ENCODE results near the gene SBF2.
"Not testable (repeated sequence)": the region's sequence is repeated elsewhere in the genome, so short reads cannot be mapped to it uniquely, and the experiment has no call there.

Gene SBF2

DNA sequence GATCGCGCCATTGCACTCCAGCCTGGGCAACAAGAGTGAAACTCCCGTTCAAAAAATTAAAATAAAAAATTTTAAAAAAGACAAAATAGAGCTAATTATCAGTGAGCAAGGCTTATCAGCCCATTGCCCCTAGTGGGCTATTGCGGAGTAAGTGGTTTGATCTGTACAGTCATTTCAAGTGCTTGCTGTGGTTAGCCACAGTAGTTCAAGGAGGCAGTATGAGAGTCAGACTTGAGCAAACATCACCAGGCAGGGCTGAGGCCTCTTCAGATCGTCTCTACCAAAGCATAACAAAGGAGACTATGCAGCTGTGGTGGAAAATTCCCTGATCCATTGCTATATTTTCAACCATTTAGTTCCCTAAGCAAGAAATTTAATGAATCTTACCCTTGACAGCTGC, 4.3 kb upstream of the SBF2 start:
- FAIRE-seq = no peak

- FAIRE-seq = peak; percentile 58
Measured at GRCh38 chr11:10295064-10295901, 1.3 kb upstream of the SBF2 start.

DNA sequence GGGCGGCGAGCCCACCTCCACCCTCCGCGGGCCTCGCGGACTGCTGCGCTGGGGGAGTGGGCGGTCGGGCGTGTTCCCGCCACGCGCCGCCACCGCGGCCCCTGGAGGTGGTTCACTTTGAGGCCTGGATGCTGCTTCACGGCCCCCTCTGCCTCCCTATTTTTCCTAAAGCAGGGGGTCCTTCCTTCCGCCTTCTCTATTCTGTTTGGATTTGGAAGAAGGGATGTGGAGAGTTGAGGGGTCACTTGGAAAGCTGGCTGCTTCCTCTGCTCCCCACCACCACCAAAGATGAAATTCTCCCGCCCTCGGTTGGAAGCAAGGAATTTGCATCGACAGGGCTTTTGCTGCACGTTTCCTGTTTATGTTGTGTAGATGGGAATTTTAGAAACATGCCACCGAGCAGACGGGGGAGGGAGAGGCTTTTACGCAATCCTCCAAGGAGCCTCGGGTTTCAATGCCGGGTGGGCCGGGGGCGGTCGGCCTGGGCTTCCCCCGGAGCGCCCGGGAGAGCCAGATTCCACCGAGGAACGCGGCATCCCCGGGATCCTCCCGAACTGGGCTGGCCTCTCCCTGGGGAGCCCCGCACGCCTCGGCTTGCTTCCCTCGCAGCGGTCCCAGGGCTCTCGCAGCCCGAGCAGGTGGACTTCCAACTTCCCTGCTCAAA, 403 bp upstream of the SBF2 start:
- FAIRE-seq = no peak

- FAIRE-seq = no peak
Measured at GRCh38 chr11:10291801-10292638, 2.0 kb downstream of the SBF2 start.

GRCh38 chr11:10289765-10290380, 4.1 kb downstream of the SBF2 start:
- FAIRE-seq = no peak

- no peak for FAIRE-seq
Measured at GRCh38 chr11:10288881-10289764, 4.9 kb downstream of the SBF2 start.

DNA sequence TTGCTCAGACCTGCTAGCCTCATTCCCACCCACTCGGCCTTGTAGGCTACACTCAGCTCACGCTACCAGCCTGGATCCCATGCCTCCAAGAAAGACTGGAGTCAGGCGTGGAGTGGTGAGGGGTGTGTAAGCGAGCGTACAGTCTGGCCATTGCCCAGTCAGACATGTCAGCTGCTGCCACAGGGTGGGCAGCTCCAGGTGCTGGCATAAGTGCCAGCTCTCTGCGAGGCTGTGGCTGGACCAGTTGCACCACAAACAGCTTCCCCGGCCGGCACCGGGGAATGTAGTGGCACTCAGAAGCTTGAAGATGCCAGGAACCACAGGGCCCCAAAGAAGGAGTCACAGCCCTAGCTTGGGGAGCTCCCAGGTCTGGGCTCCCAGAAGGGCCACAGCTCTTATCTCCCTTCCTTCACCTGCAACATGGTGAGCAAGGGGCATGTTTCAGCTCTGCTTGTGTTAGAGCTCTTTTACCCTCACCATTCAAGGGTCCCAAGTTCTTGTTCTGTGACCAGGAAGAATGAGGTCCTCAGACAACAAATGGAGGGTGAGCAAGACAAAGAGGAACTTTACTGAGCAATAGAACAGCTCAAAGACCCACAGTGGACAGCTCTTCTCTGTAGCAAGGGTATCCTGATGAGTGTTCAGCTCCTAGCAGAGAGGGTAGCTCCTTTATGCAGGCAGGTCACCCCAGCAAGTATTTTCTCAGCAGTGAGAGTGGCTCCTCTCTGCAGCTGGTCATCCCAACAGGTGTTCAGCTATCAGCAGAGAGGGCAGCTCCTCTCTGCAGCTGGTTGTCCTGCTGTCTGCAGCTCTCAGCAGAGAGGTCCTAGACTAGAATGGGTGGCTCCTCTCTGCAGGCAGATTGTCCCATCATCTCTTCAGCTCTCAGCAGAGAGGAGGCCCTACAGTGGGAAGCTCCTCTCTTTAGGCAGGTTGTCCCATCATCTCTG, 6.0 kb downstream of the SBF2 start:
- no peak for FAIRE-seq

GRCh38 chr11:10287140-10287539, 6.9 kb downstream of the SBF2 start:
- FAIRE-seq = no peak

GRCh38 chr11:10285148-10285802, 8.7 kb downstream of the SBF2 start:
- FAIRE-seq = no peak

DNA sequence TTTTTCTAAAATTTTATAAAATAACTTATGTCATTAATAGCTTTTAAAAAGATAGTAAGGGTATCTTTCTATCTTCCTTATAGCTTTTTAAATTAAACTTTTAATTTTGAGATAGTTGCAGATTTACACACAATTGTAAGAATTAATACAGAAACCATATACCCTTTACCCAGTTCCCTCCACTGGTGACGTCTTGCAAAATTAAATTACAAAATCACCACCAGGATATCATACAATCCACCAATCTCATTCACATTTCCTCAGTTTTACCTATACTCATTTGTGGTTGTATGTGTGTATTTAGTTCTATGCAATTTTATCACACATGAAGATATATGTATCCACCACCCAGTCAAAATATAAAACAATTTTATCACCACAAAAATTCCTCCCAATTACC, 10.0 kb downstream of the SBF2 start:
- FAIRE-seq = peak; percentile 71

DNA sequence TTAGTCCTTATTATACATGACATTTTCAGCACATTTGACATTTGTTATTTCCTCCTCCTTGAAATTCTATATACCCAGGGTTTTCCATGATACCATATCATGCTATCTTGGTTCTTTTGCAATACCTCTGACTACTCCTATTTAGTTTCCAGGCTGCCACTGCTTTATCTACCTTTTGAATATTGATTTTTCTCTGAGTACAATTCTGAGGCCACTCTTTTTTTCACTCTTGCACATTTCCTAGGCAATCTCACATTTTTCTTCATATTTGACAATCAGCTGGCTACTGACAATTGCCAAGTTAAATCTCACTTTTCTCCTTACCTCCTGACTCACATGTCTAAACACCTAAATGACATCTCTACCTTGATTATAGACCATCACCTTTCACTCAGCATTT, 11.9 kb downstream of the SBF2 start:
- no peak for FAIRE-seq

- FAIRE-seq = no peak
Measured at GRCh38 chr11:10275714-10276113, 18.3 kb downstream of the SBF2 start.

- FAIRE-seq = no peak
Measured at GRCh38 chr11:10274726-10275125, 19.3 kb downstream of the SBF2 start.

- FAIRE-seq = no peak
Measured at GRCh38 chr11:10273738-10274137, 20.3 kb downstream of the SBF2 start.

DNA sequence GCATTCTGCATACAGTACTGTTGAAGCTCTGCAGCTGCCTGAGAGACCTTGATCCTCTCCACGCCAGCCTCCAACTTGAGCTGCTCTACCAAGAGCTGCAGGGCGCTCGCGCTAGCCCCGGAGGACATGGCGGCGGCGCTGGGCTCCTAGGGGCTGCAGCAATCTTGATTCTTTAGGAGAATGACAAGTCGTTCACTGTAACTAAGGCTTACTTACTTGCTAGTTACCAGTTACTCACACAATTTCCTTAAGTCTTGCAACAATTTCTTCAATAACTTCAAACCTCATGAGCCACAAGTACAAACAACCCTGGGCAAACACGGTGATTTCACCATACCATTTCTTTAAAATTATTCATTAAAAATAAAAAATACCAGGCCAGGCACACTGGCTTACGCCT, 21.9 kb downstream of the SBF2 start:
- no peak for FAIRE-seq

DNA sequence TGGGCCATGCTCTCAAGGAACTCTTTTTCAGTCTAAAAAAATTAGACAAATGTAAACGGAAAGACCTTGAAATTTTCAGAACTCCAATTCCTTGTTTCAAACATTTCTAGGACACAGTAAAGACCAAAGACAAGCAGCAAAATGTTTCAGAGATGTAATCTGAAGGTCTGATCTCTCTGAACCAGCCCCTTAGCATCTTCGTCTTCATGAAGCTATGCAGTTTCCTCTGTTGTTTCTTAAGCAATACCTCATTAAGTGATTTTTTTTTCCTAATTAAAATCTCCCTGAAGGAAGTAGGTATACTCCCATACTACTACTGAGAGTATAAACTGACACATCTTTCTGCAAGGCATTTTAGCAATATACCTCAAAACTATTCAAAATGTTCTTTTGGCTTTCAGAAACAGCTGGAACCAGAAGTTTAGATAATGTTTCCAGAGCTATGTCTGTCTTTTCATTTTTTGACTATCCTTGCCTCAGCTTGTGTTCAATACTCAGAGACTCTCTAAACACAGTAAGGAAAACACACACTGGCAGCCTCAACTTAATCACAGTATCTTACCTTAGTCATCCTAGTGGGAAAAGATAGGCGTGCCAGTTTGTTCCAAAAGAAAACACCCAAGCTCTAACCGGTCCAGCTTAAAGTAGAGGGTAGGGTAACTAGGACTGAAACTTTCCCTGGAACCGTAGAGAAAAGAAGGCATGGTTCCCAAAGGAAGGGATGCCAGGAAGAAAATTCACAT, 25.1 kb downstream of the SBF2 start:
- no peak for FAIRE-seq

DNA sequence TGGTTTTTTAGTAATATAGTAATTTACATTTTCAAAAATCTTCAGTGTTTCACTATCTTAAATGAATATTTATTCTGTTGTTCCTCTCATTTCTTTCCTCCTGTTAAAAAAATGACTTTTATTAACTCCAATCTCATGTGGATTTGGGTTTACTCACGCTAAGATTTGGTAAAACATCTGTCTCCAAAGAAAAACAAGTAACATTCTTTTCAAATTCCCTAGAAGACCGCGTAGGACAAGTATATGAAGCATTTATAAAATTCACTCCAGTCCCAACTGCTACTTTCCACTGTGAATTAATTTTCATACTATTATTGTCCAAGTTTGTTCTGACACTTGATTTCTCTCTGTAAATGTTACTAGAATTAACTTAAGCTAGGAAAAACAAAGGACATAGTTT, 26.2 kb downstream of the SBF2 start:
- FAIRE-seq = no peak

DNA sequence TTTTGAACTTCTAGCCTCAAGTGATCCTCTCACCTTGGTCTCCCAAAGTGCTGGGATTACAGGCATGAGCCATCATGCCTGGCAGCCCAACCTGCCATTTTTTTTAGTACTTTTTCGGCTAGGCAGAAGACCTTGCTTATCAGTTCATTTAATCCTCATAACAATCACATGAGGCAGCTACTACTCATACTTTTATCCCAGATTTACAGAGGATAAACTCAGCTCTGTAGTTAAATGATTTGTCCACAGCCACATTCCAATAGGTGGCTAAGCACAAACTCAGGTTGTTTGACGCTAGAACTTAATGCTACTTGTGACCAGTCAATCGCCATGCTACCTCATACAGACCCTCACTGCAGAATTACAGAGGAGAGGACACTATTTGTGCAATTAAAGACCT, 28.1 kb downstream of the SBF2 start:
- no peak for FAIRE-seq

- FAIRE-seq = not testable (repeated sequence)
Measured at GRCh38 chr11:10264716-10265115, 29.3 kb downstream of the SBF2 start.

GRCh38 chr11:10263929-10264328, 30.1 kb downstream of the SBF2 start:
- peak; percentile 3 for FAIRE-seq

Data from G401.6 (cell line).